ENCODE data around the gene BPIFB3. TPM values are rescaled to one million over a fixed set of nuclear protein-coding genes. Genes with fewer than 3 reads are reported as not detected.
"Not testable (repeated sequence)": the region's sequence is repeated elsewhere in the genome, so short reads cannot be mapped to it uniquely, and the experiment has no call there.

Gene BPIFB3
- total RNA-seq, 4 donors from 2014 or later = not detected

- DNase-seq (ENCODE audit: extremely low spot score) = no peak
- intact Hi-C loops (cut with DNase I) = no loop called here
- H3K4me3 ChIP-seq = no peak overlapping the region
- TF ChIP-seq EP300 (IDR thresholded peaks at IDR 0.05) (no peak), POLR2AphosphoS5 (IDR thresholded peaks at IDR 0.05) (no peak), CTCF (IDR thresholded peaks at IDR 0.05) (no peak), POLR2A (IDR thresholded peaks at IDR 0.05; ENCODE audit: low read depth) (no peak)
- H3K4me1 ChIP-seq = no peaks in the 10 kb centered on the region
- no peak overlapping the region for H3K27ac ChIP-seq (replicated peaks in 1 of 4)
- no peaks in the 10 kb centered on the region for H3K9me3 ChIP-seq
- H3K27me3 ChIP-seq = peaks cover 0 to 28% (median 0%) of the 10 kb centered on the region in 4 donors
- 72% methylated on average over 8 of the region's 8 CpGs for WGBS
- H3K36me3 ChIP-seq = no peaks in the 10 kb centered on the region
Measured at GRCh38 chr20:33105316-33105924, 51.7 kb downstream of the BPIFB3 start.

GRCh38 chr20:33106058-33106620 lies 52.4 kb downstream of the BPIFB3 start:
- WGBS = 62% methylated on average over 7 of the region's 7 CpGs
- H3K27me3 ChIP-seq = peaks cover 0 to 29% (median 0%) of the 10 kb centered on the region in 4 donors
- intact Hi-C loops (cut with DNase I); H3K36me3 ChIP-seq; H3K9me3 ChIP-seq; H3K4me3 ChIP-seq; H3K4me1 ChIP-seq; H3K27ac ChIP-seq (replicated peaks in 1 of 4); DNase-seq (ENCODE audit: extremely low spot score): not testable (repeated sequence)

- 63% methylated on average over 2 of the region's 2 CpGs for WGBS
Measured at GRCh38 chr20:33108661-33109060, 55.0 kb downstream of the BPIFB3 start.

GRCh38 chr20:33110147-33110825 lies 56.6 kb downstream of the BPIFB3 start:
- Histone ChIP-seq H3K4me3 (no peak overlapping the region), H3K27me3 (peaks cover 0 to 9% (median 0%) of the 10 kb centered on the region in 4 donors), H3K27ac (replicated peaks in 1 of 4) (no peak overlapping the region), H3K9me3 (no peaks in the 10 kb centered on the region), H3K36me3 (no peaks in the 10 kb centered on the region), H3K4me1 (no peaks in the 10 kb centered on the region)
- TF ChIP-seq CTCF (IDR thresholded peaks at IDR 0.05) (no peak), POLR2A (IDR thresholded peaks at IDR 0.05; ENCODE audit: low read depth) (no peak), POLR2AphosphoS5 (IDR thresholded peaks at IDR 0.05) (no peak), EP300 (IDR thresholded peaks at IDR 0.05) (no peak)
- no peak for DNase-seq (ENCODE audit: extremely low spot score)
- 68% methylated on average over 8 of the region's 8 CpGs for WGBS
- intact Hi-C loops (cut with DNase I) = no loop called here

More at GRCh38 chr20:33108661-33109060, 55.0 kb downstream of the BPIFB3 start:
- Histone ChIP-seq H3K4me1 (no peaks in the 10 kb centered on the region), H3K36me3 (no peaks in the 10 kb centered on the region), H3K27ac (replicated peaks in 1 of 4) (no peak overlapping the region), H3K4me3 (no peak overlapping the region), H3K27me3 (peaks cover 0 to 19% (median 0%) of the 10 kb centered on the region in 4 donors), H3K9me3 (no peaks in the 10 kb centered on the region)
- no peak for TF ChIP-seq EP300 (IDR thresholded peaks at IDR 0.05)
- TF ChIP-seq POLR2AphosphoS5 (IDR thresholded peaks at IDR 0.05) = no peak
- no peak for TF ChIP-seq CTCF (IDR thresholded peaks at IDR 0.05)
- TF ChIP-seq POLR2A (IDR thresholded peaks at IDR 0.05; ENCODE audit: low read depth) = no peak
- intact Hi-C loops (cut with DNase I) = no loop called here
- no peak for DNase-seq (ENCODE audit: extremely low spot score)

- DNase-seq (ENCODE audit: extremely low spot score) = no peak
Measured at GRCh38 chr20:33111306-33111705, 57.6 kb downstream of the BPIFB3 start.

More at GRCh38 chr20:33111306-33111705, 57.6 kb downstream of the BPIFB3 start:
- intact Hi-C loops (cut with DNase I) = no loop called here
- no peak overlapping the region for H3K4me3 ChIP-seq
- peaks cover 0 to 9% (median 0%) of the 10 kb centered on the region in 4 donors for H3K27me3 ChIP-seq
- TF ChIP-seq CTCF (IDR thresholded peaks at IDR 0.05) = no peak
- no peak for TF ChIP-seq POLR2A (IDR thresholded peaks at IDR 0.05; ENCODE audit: low read depth)
- TF ChIP-seq POLR2AphosphoS5 (IDR thresholded peaks at IDR 0.05) = no peak
- TF ChIP-seq EP300 (IDR thresholded peaks at IDR 0.05) = no peak
- H3K9me3 ChIP-seq = no peaks in the 10 kb centered on the region
- no peaks in the 10 kb centered on the region for H3K4me1 ChIP-seq
- no peaks in the 10 kb centered on the region for H3K36me3 ChIP-seq
- no peak overlapping the region for H3K27ac ChIP-seq (replicated peaks in 1 of 4)
- 100% methylated on average over 3 of the region's 5 CpGs for WGBS
